Gastrocnemius medialis (tissue), 4 donors: Measurements from ENCODE around the gene CMTM7. TPM values are rescaled to one million over a fixed set of nuclear protein-coding genes. Genes with fewer than 3 reads are reported as not detected.

ENCODE experiments used
- ATAC-seq, 2 donors: fragments of 150-250 bp; one replicate each; pipeline ENCODE4 v1.9.1; 2016
- DNase-seq, 2 donors: peaks; one replicate each; pipeline ENCODE4 v3.0.0-alpha.2; 2019
- H3K27ac ChIP-seq, 4 donors: fragments of 200-600 bp; sonication (generic); 1 replicate in 1 of 4; 2 replicates in 3 of 4; pipeline ENCODE4 v1.5.1; 2016 to 2018; ENCODE audit warnings: mild to moderate bottlenecking in 2 of 4, moderate library complexity in 1 of 4
- H3K27me3 ChIP-seq, 3 donors: fragments of 200-600 bp; sonication (generic) in 2 of 3; 1 replicate in 1 of 3; 2 replicates in 2 of 3; pipeline versions ENCODE4 v1.5.1 to v1.6.0; 2016 to 2019; ENCODE audit warnings: mild to moderate bottlenecking in 1 of 3, moderate library complexity in 1 of 3
- H3K36me3 ChIP-seq, 2 donors: fragments of 200-600 bp; sonication (generic) in 1 of 2; one replicate each; pipeline ENCODE4 v1.5.1; 2017 to 2018
- H3K4me1 ChIP-seq, 2 donors: fragments of 200-600 bp; sonication (generic) in 1 of 2; one replicate each; pipeline ENCODE4 v1.5.1; 2016 to 2017; ENCODE audit warnings: mild to moderate bottlenecking in 2 of 2
- H3K4me3 ChIP-seq, 4 donors: fragments of 200-600 bp; sonication (generic) in 3 of 4; 1 replicate in 1 of 4; 2 replicates in 3 of 4; pipeline ENCODE4 v1.5.1; 2016 to 2019; ENCODE audit warnings: mild to moderate bottlenecking in 2 of 4
- H3K9me3 ChIP-seq, 3 donors: fragments of 200-600 bp; sonication (generic) in 2 of 3; 1 replicate in 1 of 3; 2 replicates in 2 of 3; pipeline ENCODE4 v1.5.1; 2016 to 2019
- POLR2A ChIP-seq, 2 donors: fragments of 450-650 bp; IDR thresholded peaks; one replicate each; pipeline ENCODE4 v1.6.1; 2017; ENCODE audit warnings: antibody characterized with exemption in 2 of 2, mild to moderate bottlenecking in 2 of 2, moderate library complexity in 2 of 2
- in situ Hi-C, 4 donors: fragments of 200-750 bp; cut with MboI; loops; one replicate each; pipeline versions ENCODE4 v1.15.0 to v1.8.0; 2017; ENCODE audit warnings: low sequenced_read_pairs in 4 of 4
- intact Hi-C: fragments of 100-400 bp; cut with DNase I; formaldehyde crosslinking; loops from one replicate; pipeline ENCODE4 v1.15.1; 2023; ENCODE audit warnings: low total_unique reads
- total RNA-seq, 4 donors: library from RNA; depleted of rRNA; stranded (reverse); fragments of >200 nt; gene quantifications; one replicate each; pipeline versions ENCODE4 v1.1.0 to v1.2.3, GENCODE V29; 2016
- TF ChIP-seq, protein P1 (sequence below), 5 experiments: fragments of 450-650 bp in 3 of 5; fragments of 200-600 bp in 2 of 5; sonication (generic) in 2 of 5; IDR thresholded peaks in 4 of 5; conservative IDR thresholded peaks in 1 of 5; 1 replicate in 4 of 5; 2 replicates in 1 of 5; pipeline ENCODE4 v1.5.1; 2016 to 2019; ENCODE audit warnings: antibody characterized with exemption in 5 of 5, mild to moderate bottlenecking in 3 of 5, moderate library complexity in 3 of 5

Gene CMTM7
- total RNA-seq, 4 donors from 2014 or later, result 1.1 to 3.3 (median 1.7) TPM

DNA sequence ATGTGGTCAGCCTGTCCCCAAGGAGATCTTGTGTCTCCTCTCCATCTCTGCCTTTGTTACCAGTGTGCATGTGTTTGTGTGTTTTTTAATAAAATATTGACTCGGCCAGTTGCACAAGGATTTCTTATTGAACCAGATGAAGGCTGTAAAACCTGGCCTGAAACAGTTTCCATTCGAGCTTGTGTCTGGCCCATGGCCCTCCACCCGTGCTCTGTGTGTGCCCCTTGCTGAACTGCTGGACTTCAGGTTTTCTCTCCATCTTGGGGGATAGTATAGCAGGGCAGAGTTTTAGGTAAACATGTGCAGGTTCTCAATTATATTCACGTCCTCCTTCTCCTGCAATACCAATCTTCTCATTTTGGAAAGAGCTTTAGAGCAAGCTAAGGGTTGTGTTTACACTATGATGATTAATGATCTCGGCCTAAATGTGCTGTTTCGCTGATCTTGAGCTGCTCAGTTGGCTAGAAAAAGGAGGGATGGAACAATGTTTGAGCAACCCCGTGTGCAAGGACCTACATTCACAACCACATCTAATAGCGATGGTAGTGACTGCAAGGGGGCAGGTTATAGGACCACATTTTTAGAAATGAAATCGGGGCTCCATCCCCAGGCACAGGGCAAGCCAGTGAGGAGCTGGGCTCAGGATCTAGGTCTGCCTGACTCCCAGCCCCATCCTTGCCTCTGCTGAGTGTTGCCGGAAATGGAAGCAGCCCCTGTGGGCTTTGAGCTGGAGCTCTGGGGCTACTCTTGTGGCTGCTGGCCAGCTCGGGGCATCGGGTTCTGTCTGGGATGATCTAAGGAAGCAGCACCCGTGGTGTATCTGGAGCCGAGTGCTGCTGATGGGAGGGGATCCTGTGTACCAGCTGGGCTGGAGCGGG, 63.3 kb downstream of the CMTM7 start:
- in situ Hi-C loops, result no loop called here

DNA sequence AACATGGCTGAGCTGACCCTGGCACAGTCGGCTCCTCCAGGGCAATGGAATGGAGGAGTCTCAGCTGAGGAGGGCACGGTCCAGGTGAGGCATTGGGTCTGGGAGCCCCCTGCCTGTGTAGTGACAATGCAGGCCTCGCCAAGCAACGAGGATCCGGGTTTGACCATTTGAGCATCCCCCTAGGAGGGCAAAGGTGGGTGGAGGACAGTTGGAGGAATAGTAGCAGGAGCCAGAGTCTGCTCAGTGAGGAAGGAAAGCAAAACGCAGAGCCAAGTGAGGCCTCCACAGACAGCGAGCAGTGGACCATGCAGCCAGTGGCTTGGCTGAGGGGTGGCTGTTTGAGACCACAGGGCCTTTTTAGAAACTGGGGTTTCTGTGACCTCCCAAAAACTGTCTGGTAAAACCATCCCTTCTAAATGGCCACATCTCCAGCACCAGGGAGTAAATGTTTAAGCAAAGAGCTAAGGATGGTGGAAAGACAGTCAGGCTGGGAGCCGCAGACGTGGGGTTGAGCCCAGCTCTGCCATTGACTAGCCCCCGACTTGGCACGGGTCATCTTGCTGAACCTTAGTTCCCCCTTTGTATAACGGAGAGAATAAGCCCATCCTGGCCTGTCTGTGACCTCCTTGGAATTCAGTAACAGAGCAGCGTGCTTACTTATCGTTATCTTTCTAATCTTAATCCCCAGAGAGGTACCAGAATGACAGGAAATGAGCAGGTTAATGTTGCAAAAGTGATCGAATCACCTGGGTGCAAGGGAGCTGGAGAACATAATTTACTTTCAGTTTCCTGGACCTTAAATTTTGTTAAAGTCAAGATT, 64.2 kb downstream of the CMTM7 start:
- Histone ChIP-seq H3K36me3 (no peaks in the 10 kb centered on the region), H3K4me3 (no peak overlapping the region), H3K27me3 (no peaks in the 10 kb centered on the region), H3K4me1 (no peaks in the 10 kb centered on the region), H3K27ac (no peak overlapping the region), H3K9me3 (no peaks in the 10 kb centered on the region)
- no peak for ATAC-seq
- in situ Hi-C loops, result no loop called here
- intact Hi-C loops, result no loop called here
- no peak for TF ChIP-seq POLR2A (IDR thresholded peaks at IDR 0.05)
- TF ChIP-seq, protein P1, sequence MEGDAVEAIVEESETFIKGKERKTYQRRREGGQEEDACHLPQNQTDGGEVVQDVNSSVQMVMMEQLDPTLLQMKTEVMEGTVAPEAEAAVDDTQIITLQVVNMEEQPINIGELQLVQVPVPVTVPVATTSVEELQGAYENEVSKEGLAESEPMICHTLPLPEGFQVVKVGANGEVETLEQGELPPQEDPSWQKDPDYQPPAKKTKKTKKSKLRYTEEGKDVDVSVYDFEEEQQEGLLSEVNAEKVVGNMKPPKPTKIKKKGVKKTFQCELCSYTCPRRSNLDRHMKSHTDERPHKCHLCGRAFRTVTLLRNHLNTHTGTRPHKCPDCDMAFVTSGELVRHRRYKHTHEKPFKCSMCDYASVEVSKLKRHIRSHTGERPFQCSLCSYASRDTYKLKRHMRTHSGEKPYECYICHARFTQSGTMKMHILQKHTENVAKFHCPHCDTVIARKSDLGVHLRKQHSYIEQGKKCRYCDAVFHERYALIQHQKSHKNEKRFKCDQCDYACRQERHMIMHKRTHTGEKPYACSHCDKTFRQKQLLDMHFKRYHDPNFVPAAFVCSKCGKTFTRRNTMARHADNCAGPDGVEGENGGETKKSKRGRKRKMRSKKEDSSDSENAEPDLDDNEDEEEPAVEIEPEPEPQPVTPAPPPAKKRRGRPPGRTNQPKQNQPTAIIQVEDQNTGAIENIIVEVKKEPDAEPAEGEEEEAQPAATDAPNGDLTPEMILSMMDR (IDR thresholded peaks at IDR 0.05 in 4 of 5, conservative IDR thresholded peaks at IDR 0.05 in 1 of 5), result no peak
- no peak for DNase-seq

More for the DNA sequence above, 63.3 kb downstream of the CMTM7 start:
- Histone ChIP-seq H3K4me1 (no peaks in the 10 kb centered on the region), H3K27me3 (no peaks in the 10 kb centered on the region), H3K36me3 (no peaks in the 10 kb centered on the region), H3K4me3 (no peak overlapping the region), H3K27ac (no peak overlapping the region), H3K9me3 (no peaks in the 10 kb centered on the region)
- no peak for ATAC-seq
- intact Hi-C loops, result no loop called here
- TF ChIP-seq, protein P1 (IDR thresholded peaks at IDR 0.05 in 4 of 5, conservative IDR thresholded peaks at IDR 0.05 in 1 of 5), result no peak
- TF ChIP-seq POLR2A (IDR thresholded peaks at IDR 0.05), result no peak
- DNase-seq, result no peak

DNA sequence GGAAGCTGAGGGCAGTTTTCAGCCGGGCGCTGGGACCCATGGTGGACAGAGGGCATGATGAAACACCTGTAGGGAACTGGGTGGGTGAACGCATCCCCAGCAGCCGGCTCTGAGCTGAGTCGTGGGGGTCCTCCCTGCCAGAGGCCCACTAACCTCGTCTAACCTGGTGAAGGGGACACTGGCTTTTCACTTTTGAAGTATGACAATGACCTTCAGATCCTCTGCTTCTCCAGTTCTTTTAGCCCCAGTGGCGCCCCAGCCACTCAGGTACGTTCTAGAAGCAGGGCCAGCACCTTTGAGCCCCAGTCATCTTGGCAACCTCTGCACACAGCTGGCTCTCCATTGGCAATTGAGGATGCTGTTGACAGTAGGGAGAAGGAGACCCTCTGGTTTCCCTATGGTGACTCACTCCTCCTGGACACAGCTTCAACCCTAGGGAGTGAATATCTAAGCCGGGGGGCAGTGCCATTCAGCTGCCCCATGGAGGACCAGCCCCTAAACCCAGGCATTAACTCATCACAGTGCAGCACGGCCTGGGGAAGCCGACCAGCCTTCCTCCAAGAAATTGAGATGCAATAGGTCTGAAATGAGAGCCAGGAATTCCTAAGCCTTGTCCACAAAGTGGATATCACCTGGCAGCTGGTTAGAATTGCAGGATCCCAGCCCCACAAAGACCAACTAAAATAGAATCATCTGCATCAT, 64.9 kb downstream of the CMTM7 start:
- Histone ChIP-seq H3K9me3 (no peaks in the 10 kb centered on the region), H3K4me3 (no peak overlapping the region), H3K27me3 (no peaks in the 10 kb centered on the region), H3K36me3 (no peaks in the 10 kb centered on the region), H3K4me1 (no peaks in the 10 kb centered on the region), H3K27ac (no peak overlapping the region)
- ATAC-seq (no peak), DNase-seq (no peak)
- intact Hi-C loops, result no loop called here
- in situ Hi-C loops, result no loop called here
- TF ChIP-seq, protein P1 (IDR thresholded peaks at IDR 0.05 in 4 of 5, conservative IDR thresholded peaks at IDR 0.05 in 1 of 5), result no peak
- no peak for TF ChIP-seq POLR2A (IDR thresholded peaks at IDR 0.05)

DNA sequence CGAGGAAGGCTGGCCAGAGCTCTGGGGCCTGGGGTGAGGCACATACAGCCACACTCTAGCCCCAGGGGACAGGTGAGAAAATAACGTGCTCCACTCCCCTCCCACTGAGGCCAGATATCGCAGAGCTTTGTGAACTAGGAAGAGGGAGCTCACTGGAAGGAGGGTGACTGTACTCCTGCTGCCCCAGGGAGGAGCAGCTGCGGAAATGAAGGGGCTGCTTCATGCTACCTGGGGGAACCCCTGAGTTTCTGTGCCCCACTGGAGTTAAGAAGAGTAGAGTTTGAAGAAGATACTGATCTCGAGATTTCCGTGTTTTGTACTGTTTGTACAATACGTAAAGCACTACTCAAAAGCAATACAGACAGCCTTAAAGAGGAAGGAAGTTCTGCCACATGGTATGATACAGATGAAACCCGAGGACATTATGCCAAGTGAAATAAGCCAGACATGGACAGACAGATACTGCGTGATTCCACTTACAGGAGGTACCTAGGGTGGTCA, 66.4 kb downstream of the CMTM7 start:
- no peak for DNase-seq
- Histone ChIP-seq H3K36me3 (no peaks in the 10 kb centered on the region), H3K4me3 (no peak overlapping the region), H3K27ac (no peak overlapping the region), H3K9me3 (no peaks in the 10 kb centered on the region), H3K4me1 (no peaks in the 10 kb centered on the region), H3K27me3 (no peaks in the 10 kb centered on the region)
- TF ChIP-seq, protein P1 (IDR thresholded peaks at IDR 0.05 in 4 of 5, conservative IDR thresholded peaks at IDR 0.05 in 1 of 5), result no peak
- TF ChIP-seq POLR2A (IDR thresholded peaks at IDR 0.05), result no peak
- intact Hi-C loops, result no loop called here
- ATAC-seq, result peak; percentile 36 to 56
- in situ Hi-C loops, result no loop called here
